AML-193 (cell line): ENCODE measurements around the gene CRYGC.
"Not testable (repeated sequence)": the region's sequence is repeated elsewhere in the genome, so short reads cannot be mapped to it uniquely, and the experiment has no call there.

Experiments used
- DNase-seq, 2 experiments: peaks; one replicate each; lab custom pipeline; 2025; lab: John Stamatoyannopoulos, UW

The CRYGC gene

GRCh38 chr2:208129744-208130711 lies at the start of gene CRYGC:
TSS of gene CRYGC (minus strand) at chr2:208129828. CDS start at chr2:208129792, 36 bp downstream.
- no peak for DNase-seq

- DNase-seq = no peak
Observed at GRCh38 chr2:208179028-208179609, 49.5 kb upstream of the CRYGC start.

- no peak for DNase-seq
Observed at GRCh38 chr2:208175840-208176153, 46.2 kb upstream of the CRYGC start.

- peak; percentile 80 to 82 for DNase-seq
Observed at GRCh38 chr2:208175069-208175839, 45.6 kb upstream of the CRYGC start.

GRCh38 chr2:208174144-208174543 lies 44.5 kb upstream of the CRYGC start:
- DNase-seq = no peak

GRCh38 chr2:208172125-208172524 lies 42.5 kb upstream of the CRYGC start:
- peak; percentile 84 to 85 for DNase-seq

GRCh38 chr2:208164951-208165755 lies 35.5 kb upstream of the CRYGC start:
- no peak for DNase-seq

DNA sequence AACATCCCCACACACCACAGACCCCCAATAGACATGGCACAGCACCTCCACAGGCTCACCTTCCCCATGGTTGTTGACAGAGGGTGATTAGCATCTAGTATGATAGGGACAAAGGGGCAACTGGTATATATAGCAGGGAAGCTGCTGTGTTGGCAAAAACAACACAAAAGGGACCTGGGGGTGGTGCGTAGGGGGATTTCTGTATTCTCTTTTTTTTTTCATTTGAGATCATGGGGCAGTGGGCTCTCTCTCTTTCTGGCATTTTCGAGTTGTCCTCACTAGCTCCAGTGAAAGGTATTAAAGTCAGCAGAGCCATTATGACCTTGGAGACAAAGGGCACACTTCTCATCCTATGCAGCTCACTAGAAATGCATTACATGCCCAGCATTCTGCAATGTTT lies 33.9 kb upstream of the CRYGC start, which contains the start of gene CRYGA:
Gene CRYGA, minus strand, starts transcription at position 101 of the 400 bp plus-strand sequence. Its CDS starts 33 bp downstream, at position 68.
- no peak for DNase-seq

DNA sequence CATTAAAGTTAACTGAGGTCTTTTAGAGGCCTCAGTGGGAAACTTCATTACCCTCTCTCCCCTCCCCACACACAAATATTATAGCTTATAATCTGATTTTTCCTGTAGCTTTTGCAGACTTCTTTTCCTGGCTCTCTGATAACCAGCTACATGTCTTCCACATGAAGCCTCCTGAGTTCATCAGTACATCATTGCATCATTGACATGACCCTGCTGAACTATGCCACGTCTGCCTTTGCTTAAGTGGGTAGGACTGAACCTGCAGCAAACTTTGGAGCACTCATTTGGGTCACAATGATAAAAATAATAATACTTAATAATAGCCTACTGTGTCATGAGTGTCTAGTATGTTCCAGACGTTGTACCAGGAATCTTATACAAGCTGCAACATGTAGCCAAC lies 26.8 kb upstream of the CRYGC start:
- DNase-seq = no peak

GRCh38 chr2:208153156-208153555 lies 23.5 kb upstream of the CRYGC start:
- DNase-seq = no peak

GRCh38 chr2:208150956-208151355 lies 21.3 kb upstream of the CRYGC start:
- DNase-seq = peak in 1 of 2 experiments; percentile 2

- DNase-seq = no peak
Observed at GRCh38 chr2:208150094-208150493, 20.5 kb upstream of the CRYGC start.

DNA sequence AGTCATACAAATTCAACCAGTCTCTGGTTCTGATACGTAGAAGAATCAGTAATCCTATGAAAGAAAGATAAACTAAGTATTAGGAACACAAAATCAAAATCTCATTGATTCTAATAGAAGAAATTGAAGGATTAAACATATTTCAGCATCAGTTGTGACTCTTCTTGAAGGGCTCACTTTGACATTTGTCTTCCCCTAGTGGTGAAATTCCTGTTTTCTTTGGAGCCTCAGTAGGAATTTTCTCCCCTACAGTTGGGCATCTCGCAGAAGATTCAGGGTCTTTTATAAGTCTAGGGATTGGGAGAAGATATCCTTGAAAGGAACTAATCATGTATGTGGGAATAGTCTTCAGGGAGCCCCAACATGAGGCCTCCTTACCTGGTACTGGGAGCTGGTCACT lies 19.2 kb upstream of the CRYGC start:
- DNase-seq = no peak

- no peak for DNase-seq
Observed at GRCh38 chr2:208147759-208148158, 18.1 kb upstream of the CRYGC start.

DNA sequence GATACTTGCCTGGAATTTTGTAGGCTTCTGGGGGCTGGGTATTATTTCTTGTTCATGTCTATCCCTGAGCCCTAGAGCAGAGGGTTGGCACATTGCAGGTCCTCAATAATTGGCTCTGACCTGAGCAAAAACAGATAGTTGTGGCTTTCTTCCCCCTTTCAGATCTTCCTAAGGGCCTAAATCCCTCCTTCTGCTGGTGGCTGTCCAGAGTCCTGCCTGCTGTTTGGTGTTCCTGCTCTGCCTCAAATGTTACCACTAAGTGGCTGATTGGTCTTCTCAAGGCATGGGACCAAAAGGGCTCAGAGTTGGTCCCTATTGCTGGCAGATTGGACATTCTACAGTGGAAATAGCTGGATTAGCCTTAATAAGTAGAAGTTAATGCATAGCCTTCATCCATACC lies 17.4 kb upstream of the CRYGC start:
- DNase-seq = no peak

DNA sequence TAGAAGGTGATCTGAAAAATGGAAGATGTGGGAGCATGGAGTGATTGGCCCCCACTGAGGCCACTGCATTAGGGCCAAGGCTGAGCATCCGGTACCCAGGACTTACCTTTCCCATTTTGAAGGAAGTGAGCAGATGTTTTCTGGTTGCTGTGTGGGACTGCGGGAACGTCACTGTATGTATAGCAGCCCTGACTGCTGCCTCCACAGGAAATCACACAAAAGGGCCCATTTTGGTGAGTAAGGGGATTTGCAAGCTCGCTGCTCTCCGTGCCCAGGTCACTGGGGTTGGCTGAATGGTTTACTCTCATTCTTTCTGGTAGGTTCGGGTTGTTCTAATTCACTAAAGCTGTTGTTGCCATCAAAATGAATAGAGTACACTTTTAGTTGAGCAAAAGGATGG lies 16.4 kb upstream of the CRYGC start, which contains the start of gene CRYGB:
Gene CRYGB, minus strand, starts transcription at position 153 of the 400 bp plus-strand sequence. Its CDS starts 38 bp downstream, at position 115.
- no peak for DNase-seq

GRCh38 chr2:208142925-208143799 lies 13.5 kb upstream of the CRYGC start:
- no peak for DNase-seq

GRCh38 chr2:208142240-208142924 lies 12.8 kb upstream of the CRYGC start:
- no peak for DNase-seq

DNA sequence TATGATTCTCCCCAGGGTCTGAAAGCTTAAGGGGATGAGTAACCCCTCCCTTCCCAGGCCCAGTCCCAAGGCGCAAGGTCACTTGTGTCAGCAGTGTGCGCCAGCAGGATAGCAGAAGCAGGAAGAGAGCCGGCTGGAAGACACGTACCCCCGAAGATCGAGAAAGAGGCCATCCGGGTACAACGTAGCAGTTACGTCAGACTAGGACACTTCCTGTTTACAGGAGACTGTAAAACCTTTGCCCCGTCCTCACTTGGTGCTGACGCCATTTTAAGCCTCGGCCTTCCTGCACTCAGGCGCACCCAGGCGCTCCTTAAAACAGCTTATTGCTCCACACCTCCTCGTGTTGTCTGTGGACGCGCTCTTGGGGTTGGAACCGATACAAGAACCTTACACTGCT lies 9.8 kb upstream of the CRYGC start:
- no peak for DNase-seq

GRCh38 chr2:208138334-208138733 lies 8.7 kb upstream of the CRYGC start:
- not testable (repeated sequence) for DNase-seq
